MM.1S (cell line): ENCODE data around the gene OR5B12.

Experiments
- DNase-seq: peaks from one replicate; pipeline ENCODE4 v3.0.0-alpha.2; 2015
- H2AFZ ChIP-seq: fragments of 300-600 bp; sonication (generic); 2 replicates; pipeline ENCODE4 v1.6.0; 2016; ENCODE audit warnings: antibody characterized with exemption, low read length
- H3F3A ChIP-seq: fragments of 300-600 bp; sonication (generic); 2 replicates; pipeline ENCODE4 v1.6.1; 2016; ENCODE audit warnings: mild to moderate bottlenecking, antibody characterized with exemption, low read length, moderate library complexity, mixed read lengths; ENCODE audit not compliant: insufficient read depth
- H3K27ac ChIP-seq: fragments of 300-600 bp; sonication (generic); 2 replicates; pipeline ENCODE4 v1.5.1; 2016; ENCODE audit warnings: mild to moderate bottlenecking, low read length
- H3K27me3 ChIP-seq: fragments of 300-600 bp; sonication (generic); replicated peaks from 2 replicates; pipeline ENCODE4 v1.6.0; 2016; ENCODE audit warnings: low read length; ENCODE audit not compliant: insufficient read depth
- H3K36me3 ChIP-seq: fragments of 300-600 bp; sonication (generic); replicated peaks from 2 replicates; pipeline ENCODE4 v1.6.1; 2016; ENCODE audit warnings: mild to moderate bottlenecking, low read length, mixed read lengths; ENCODE audit not compliant: insufficient read depth
- H3K4me1 ChIP-seq: fragments of 300-600 bp; sonication (generic); 2 replicates; pipeline ENCODE4 v1.6.1; 2016; ENCODE audit warnings: low read length, mixed read lengths
- H3K4me2 ChIP-seq: fragments of 300-600 bp; sonication (generic); 2 replicates; pipeline ENCODE4 v1.6.0; 2016; ENCODE audit warnings: low read depth, low read length
- H3K4me3 ChIP-seq: fragments of 300-600 bp; sonication (generic); 2 replicates; pipeline ENCODE4 v1.5.1; 2016; ENCODE audit warnings: low read length, mixed read lengths
- H3K79me2 ChIP-seq: fragments of 300-600 bp; sonication (generic); 2 replicates; pipeline ENCODE4 v1.6.1; 2016; ENCODE audit warnings: mixed run types, low read length, mixed read lengths
- H3K9ac ChIP-seq: fragments of 300-600 bp; sonication (generic); 2 replicates; pipeline ENCODE4 v1.6.1; 2016; ENCODE audit warnings: low read length, mixed read lengths
- H3K9me2 ChIP-seq: fragments of 300-600 bp; sonication (generic); replicated peaks from 2 replicates; pipeline ENCODE4 v1.6.1; 2016; ENCODE audit warnings: mild to moderate bottlenecking, low read length, mixed read lengths; ENCODE audit not compliant: insufficient read depth
- H3K9me3 ChIP-seq: fragments of 300-600 bp; sonication (generic); replicated peaks from 2 replicates; pipeline ENCODE4 v1.6.1; 2016; ENCODE audit warnings: mild to moderate bottlenecking, low read length, mixed read lengths; ENCODE audit not compliant: insufficient read depth
- H4K20me1 ChIP-seq: fragments of 300-600 bp; sonication (generic); 2 replicates; pipeline ENCODE4 v1.6.1; 2016; ENCODE audit warnings: mild to moderate bottlenecking, low read length, moderate library complexity, mixed read lengths; ENCODE audit not compliant: insufficient read depth
- CTCF ChIP-seq: fragments of 300-600 bp; sonication (generic); IDR thresholded peaks from 2 replicates; pipeline ENCODE4 v1.5.1; 2016; ENCODE audit warnings: antibody characterized with exemption, low read length, mixed read lengths
- EZH2 ChIP-seq: fragments of 300-600 bp; sonication (generic); optimal IDR thresholded peaks from 2 replicates; pipeline ENCODE3; 2017; ENCODE audit warnings: low read depth, mild to moderate bottlenecking, antibody characterized with exemption, low read length, mixed read lengths
- EZH2phosphoT487 ChIP-seq: fragments of 300-600 bp; sonication (generic); IDR thresholded peaks from 2 replicates; pipeline ENCODE4 v1.6.1; 2018; ENCODE audit warnings: antibody characterized with exemption, low read length

OR5B12 gene

GRCh38 chr11:58390551-58391063, 51.4 kb downstream of the OR5B12 start:
- no peak overlapping the region for H3K9ac ChIP-seq
- H3K9me2 ChIP-seq, result no peaks in the 10 kb centered on the region
- H3K4me1 ChIP-seq, result no peaks in the 10 kb centered on the region
- H3K27me3 ChIP-seq, result no peaks in the 10 kb centered on the region
- H2AFZ ChIP-seq, result no peak overlapping the region
- no peak overlapping the region for H3K27ac ChIP-seq
- TF ChIP-seq CTCF (no peak), EZH2phosphoT487 (no peak), EZH2 (no peak)
- H3K4me3 ChIP-seq, result no peak overlapping the region
- no peaks in the 10 kb centered on the region for H3K9me3 ChIP-seq
- DNase-seq, result no peak
- no peaks in the 10 kb centered on the region for H3K79me2 ChIP-seq
- no peaks in the 10 kb centered on the region for H4K20me1 ChIP-seq
- H3F3A ChIP-seq, result no peaks in the 10 kb centered on the region
- H3K36me3 ChIP-seq, result no peaks in the 10 kb centered on the region
- no peak overlapping the region for H3K4me2 ChIP-seq
